Measurements from ENCODE around the gene LPAR4. TPM values are rescaled to one million over a fixed set of nuclear protein-coding genes. Genes with fewer than 3 reads are reported as not detected.

LPAR4 gene, protein sequence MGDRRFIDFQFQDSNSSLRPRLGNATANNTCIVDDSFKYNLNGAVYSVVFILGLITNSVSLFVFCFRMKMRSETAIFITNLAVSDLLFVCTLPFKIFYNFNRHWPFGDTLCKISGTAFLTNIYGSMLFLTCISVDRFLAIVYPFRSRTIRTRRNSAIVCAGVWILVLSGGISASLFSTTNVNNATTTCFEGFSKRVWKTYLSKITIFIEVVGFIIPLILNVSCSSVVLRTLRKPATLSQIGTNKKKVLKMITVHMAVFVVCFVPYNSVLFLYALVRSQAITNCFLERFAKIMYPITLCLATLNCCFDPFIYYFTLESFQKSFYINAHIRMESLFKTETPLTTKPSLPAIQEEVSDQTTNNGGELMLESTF
- total RNA-seq = 0.15 and 0.17 TPM in 2 replicates

DNA sequence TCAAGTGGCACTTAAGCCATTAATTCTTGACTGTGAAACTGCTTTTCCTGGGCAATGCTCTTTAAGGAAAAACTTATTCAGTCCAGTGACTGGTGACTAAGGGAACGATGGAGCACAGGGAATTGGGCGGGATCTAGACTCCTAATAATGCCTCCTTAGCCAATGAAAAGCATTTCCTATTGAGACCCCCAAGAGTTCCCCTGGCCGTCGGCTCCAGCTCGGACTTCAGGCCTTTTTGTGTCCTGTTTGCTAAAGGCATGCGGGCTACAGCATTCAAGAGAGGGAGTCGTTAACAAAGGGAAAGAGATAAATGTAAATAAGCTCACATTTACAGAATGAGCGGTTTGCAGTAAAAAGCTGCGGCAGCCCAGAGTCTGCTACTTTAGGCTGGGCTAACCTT, at the start of gene LPAR4:
Gene LPAR4 (plus strand): TSS at position 232 of the 400 bp plus-strand sequence. CDS start 7,150 bp downstream, outside the sequence.

Other genes with a start within 250 kb of the LPAR4 start
- 0.30 and 0.50 TPM in 2 replicates for gene RTL3, start 88.4 kb upstream of the LPAR4 start, total RNA-seq
- not detected in 2 replicates for gene P2RY10, start 197.7 kb downstream of the LPAR4 start, total RNA-seq

Measured in bronchus fibroblast of lung (primary cell).